IMR-90 (cell line): ENCODE results near the gene TMEM179.

Experiments used
- CEBPB ChIP-seq: IDR thresholded peaks from 2 replicates; pipeline ENCODE4 v1.6.1; 2012; ENCODE audit warnings: low read depth, low read length, improper control_type of control experiment
- FOS ChIP-seq: fragments of 150-350 bp; IDR thresholded peaks from 2 replicates; pipeline ENCODE4 v1.6.1; 2016; ENCODE audit warnings: low read depth, low read length
- MXI1 ChIP-seq: IDR thresholded peaks from 2 replicates; pipeline ENCODE4 v1.6.1; 2012; ENCODE audit warnings: low read depth, mild to moderate bottlenecking, low read length, moderate library complexity, borderline replicate concordance
- POLR2A ChIP-seq: IDR thresholded peaks from 2 replicates; pipeline ENCODE4 v1.6.1; 2012; ENCODE audit warnings: mild to moderate bottlenecking, low read depth, low read length
- RAD21 ChIP-seq: IDR thresholded peaks from 2 replicates; pipeline ENCODE4 v1.6.1; 2012; ENCODE audit warnings: low read length, improper control_type of control experiment
- RFX5 ChIP-seq: IDR thresholded peaks from 2 replicates; pipeline ENCODE4 v1.8.0; 2012; ENCODE audit warnings: low read depth, mild to moderate bottlenecking, low read length, moderate library complexity
- TF ChIP-seq, protein P1 (sequence below): conservative IDR thresholded peaks from 2 replicates; pipeline ENCODE4 v1.5.1; 2012; ENCODE audit warnings: mild to moderate bottlenecking, low read depth, low read length, improper control_type of control experiment
- TF ChIP-seq, protein P2 (sequence below): fragments of 150-350 bp; IDR thresholded peaks from 2 replicates; pipeline ENCODE4 v1.6.1; 2017; ENCODE audit warnings: mild to moderate bottlenecking, antibody characterized with exemption, low read length, low read depth
- TF ChIP-seq, protein P3 (sequence below): fragments of 150-350 bp; IDR thresholded peaks from 2 replicates; pipeline ENCODE4 v1.6.1; 2016; ENCODE audit warnings: low read depth, mild to moderate bottlenecking, low read length, moderate library complexity, borderline replicate concordance

DNA sequence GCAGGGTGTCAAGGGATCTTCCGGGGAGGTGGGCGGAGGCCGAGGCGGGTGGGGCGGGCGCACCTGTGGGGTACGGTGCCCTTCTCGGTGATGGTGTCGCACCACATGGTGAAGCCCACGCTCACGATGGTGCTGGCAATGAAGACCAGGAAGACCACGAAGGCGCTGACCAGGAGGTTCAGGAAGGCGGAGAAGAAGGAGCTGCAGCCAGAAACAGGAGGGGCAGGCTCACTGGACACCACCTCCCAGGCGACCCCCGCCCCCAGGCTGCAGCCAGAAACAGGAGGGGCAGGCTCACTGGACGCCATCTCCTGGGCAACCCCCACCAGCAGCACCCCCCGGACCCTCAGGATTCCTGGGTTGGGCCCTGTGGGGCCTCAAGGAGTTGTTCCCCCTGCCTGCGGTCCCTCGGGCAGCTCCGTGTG is 7.6 kb downstream of the TMEM179 start:
- TF ChIP-seq, protein P1, sequence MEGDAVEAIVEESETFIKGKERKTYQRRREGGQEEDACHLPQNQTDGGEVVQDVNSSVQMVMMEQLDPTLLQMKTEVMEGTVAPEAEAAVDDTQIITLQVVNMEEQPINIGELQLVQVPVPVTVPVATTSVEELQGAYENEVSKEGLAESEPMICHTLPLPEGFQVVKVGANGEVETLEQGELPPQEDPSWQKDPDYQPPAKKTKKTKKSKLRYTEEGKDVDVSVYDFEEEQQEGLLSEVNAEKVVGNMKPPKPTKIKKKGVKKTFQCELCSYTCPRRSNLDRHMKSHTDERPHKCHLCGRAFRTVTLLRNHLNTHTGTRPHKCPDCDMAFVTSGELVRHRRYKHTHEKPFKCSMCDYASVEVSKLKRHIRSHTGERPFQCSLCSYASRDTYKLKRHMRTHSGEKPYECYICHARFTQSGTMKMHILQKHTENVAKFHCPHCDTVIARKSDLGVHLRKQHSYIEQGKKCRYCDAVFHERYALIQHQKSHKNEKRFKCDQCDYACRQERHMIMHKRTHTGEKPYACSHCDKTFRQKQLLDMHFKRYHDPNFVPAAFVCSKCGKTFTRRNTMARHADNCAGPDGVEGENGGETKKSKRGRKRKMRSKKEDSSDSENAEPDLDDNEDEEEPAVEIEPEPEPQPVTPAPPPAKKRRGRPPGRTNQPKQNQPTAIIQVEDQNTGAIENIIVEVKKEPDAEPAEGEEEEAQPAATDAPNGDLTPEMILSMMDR = no peak
- TF ChIP-seq POLR2A (no peak), RFX5 (no peak), CEBPB (no peak), RAD21 (no peak), FOS (no peak), MXI1 (no peak)
- TF ChIP-seq, protein P2, sequence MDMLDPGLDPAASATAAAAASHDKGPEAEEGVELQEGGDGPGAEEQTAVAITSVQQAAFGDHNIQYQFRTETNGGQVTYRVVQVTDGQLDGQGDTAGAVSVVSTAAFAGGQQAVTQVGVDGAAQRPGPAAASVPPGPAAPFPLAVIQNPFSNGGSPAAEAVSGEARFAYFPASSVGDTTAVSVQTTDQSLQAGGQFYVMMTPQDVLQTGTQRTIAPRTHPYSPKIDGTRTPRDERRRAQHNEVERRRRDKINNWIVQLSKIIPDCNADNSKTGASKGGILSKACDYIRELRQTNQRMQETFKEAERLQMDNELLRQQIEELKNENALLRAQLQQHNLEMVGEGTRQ = no peak
- TF ChIP-seq, protein P3, sequence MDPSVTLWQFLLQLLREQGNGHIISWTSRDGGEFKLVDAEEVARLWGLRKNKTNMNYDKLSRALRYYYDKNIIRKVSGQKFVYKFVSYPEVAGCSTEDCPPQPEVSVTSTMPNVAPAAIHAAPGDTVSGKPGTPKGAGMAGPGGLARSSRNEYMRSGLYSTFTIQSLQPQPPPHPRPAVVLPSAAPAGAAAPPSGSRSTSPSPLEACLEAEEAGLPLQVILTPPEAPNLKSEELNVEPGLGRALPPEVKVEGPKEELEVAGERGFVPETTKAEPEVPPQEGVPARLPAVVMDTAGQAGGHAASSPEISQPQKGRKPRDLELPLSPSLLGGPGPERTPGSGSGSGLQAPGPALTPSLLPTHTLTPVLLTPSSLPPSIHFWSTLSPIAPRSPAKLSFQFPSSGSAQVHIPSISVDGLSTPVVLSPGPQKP = no peak
